ENCODE results near the gene DNAH10.

GRCh38 chr12:123723765-123724164 is 38.3 kb upstream of the DNAH10 start:
- TF ChIP-seq CTCF (IDR thresholded peaks at IDR 0.05), result no peak
- TF ChIP-seq POLR2A (IDR thresholded peaks at IDR 0.05), result no peak

Data from adrenal gland (tissue), 5 donors.